ENCODE measurements around the gene E2F7. TPM values are rescaled to one million over a fixed set of nuclear protein-coding genes. Genes with fewer than 3 reads are reported as not detected.
A peak's percentile ranks its signal among the peaks of the same experiment; 100 is the strongest.

The E2F7 gene
- total RNA-seq, 1 donor from 2014 or later, result 16.9 TPM

GRCh38 chr12:77060136-77060882 is 5.1 kb downstream of the E2F7 start:
- Mint-ChIP-seq H3K27ac (no peak overlapping the region), H3K4me3 (no peak overlapping the region), H3K9me3 (no peaks in the 10 kb centered on the region), H3K27me3 (ENCODE audit: insufficient read depth) (peaks cover 1% of the 10 kb centered on the region), H3K36me3 (ENCODE audit: low read depth) (peaks cover 47% of the 10 kb centered on the region), H3K4me1 (ENCODE audit: low read depth) (peaks cover 50% of the 10 kb centered on the region)
- intact Hi-C loops (cut with micrococcal nuclease), result loop anchor here (10.0 kb wide), 1 partner anchor 1576 kb away; the partner anchor contains the start of gene GLIPR1
- DNase-seq (ENCODE audit: low spot score), result no peak

GRCh38 chr12:77058740-77059139 is 6.6 kb downstream of the E2F7 start:
- no peaks in the 10 kb centered on the region for H3K9me3 Mint-ChIP-seq
- no peak for DNase-seq (ENCODE audit: low spot score)
- H3K36me3 Mint-ChIP-seq (ENCODE audit: low read depth), result peaks cover 53% of the 10 kb centered on the region
- intact Hi-C loops (cut with micrococcal nuclease), result no loop called here
- H3K4me3 Mint-ChIP-seq, result no peak overlapping the region
- H3K4me1 Mint-ChIP-seq (ENCODE audit: low read depth), result peaks cover 47% of the 10 kb centered on the region
- peaks cover 1% of the 10 kb centered on the region for H3K27me3 Mint-ChIP-seq (ENCODE audit: insufficient read depth)
- H3K27ac Mint-ChIP-seq, result no peak overlapping the region

GRCh38 chr12:77054851-77055250 is 10.5 kb downstream of the E2F7 start:
- Mint-ChIP-seq H3K4me1 (ENCODE audit: low read depth) (peaks cover 16% of the 10 kb centered on the region), H3K27ac (no peak overlapping the region), H3K4me3 (no peak overlapping the region), H3K27me3 (ENCODE audit: insufficient read depth) (no peaks in the 10 kb centered on the region), H3K9me3 (no peaks in the 10 kb centered on the region), H3K36me3 (ENCODE audit: low read depth) (peaks cover 37% of the 10 kb centered on the region)
- no peak for DNase-seq (ENCODE audit: low spot score)
- intact Hi-C loops (cut with micrococcal nuclease), result loop anchor here (5.0 kb wide), 1 partner anchor 872 kb away; no protein-coding TSS in a partner anchor

- no peak overlapping the region for H3K4me3 Mint-ChIP-seq
- H3K36me3 Mint-ChIP-seq (ENCODE audit: low read depth), result peaks cover 37% of the 10 kb centered on the region
- no peaks in the 10 kb centered on the region for H3K9me3 Mint-ChIP-seq
- H3K27me3 Mint-ChIP-seq (ENCODE audit: insufficient read depth), result no peaks in the 10 kb centered on the region
- DNase-seq (ENCODE audit: low spot score), result no peak
- H3K4me1 Mint-ChIP-seq (ENCODE audit: low read depth), result peaks cover 16% of the 10 kb centered on the region
- intact Hi-C loops (cut with micrococcal nuclease), result loop anchor here (5.0 kb wide), 1 partner anchor 874 kb away; no protein-coding TSS in a partner anchor
- no peak overlapping the region for H3K27ac Mint-ChIP-seq
Observed at GRCh38 chr12:77053259-77053658, 12.1 kb downstream of the E2F7 start.

- Mint-ChIP-seq H3K9me3 (no peaks in the 10 kb centered on the region), H3K27ac (no peak overlapping the region), H3K4me1 (ENCODE audit: low read depth) (peaks cover 9% of the 10 kb centered on the region), H3K36me3 (ENCODE audit: low read depth) (peaks cover 32% of the 10 kb centered on the region), H3K27me3 (ENCODE audit: insufficient read depth) (no peaks in the 10 kb centered on the region), H3K4me3 (no peak overlapping the region)
- intact Hi-C loops (cut with micrococcal nuclease), result loop anchor here (1.0 to 5.0 kb wide), 3 partner anchors 15 to 877 kb away; partner anchors contain the start of gene E2F7
- peak; percentile 11 for DNase-seq (ENCODE audit: low spot score)
Observed at GRCh38 chr12:77049767-77050353, 15.5 kb downstream of the E2F7 start.

GRCh38 chr12:77047341-77048109 is 17.8 kb downstream of the E2F7 start:
- intact Hi-C loops (cut with micrococcal nuclease), result loop anchor here (5.0 kb wide), 1 partner anchor 640 kb away; no protein-coding TSS in a partner anchor
- DNase-seq (ENCODE audit: low spot score), result no peak
- peaks cover 34% of the 10 kb centered on the region for H3K36me3 Mint-ChIP-seq (ENCODE audit: low read depth)
- no peaks in the 10 kb centered on the region for H3K4me1 Mint-ChIP-seq (ENCODE audit: low read depth)
- no peaks in the 10 kb centered on the region for H3K27me3 Mint-ChIP-seq (ENCODE audit: insufficient read depth)
- H3K4me3 Mint-ChIP-seq, result no peak overlapping the region
- H3K27ac Mint-ChIP-seq, result no peak overlapping the region
- H3K9me3 Mint-ChIP-seq, result no peaks in the 10 kb centered on the region

GRCh38 chr12:77046468-77046867 is 18.9 kb downstream of the E2F7 start:
- peaks cover 41% of the 10 kb centered on the region for H3K36me3 Mint-ChIP-seq (ENCODE audit: low read depth)

GRCh38 chr12:77045183-77045582 is 20.2 kb downstream of the E2F7 start:
- Mint-ChIP-seq H3K4me1 (ENCODE audit: low read depth) (no peaks in the 10 kb centered on the region), H3K9me3 (no peaks in the 10 kb centered on the region), H3K27ac (no peak overlapping the region), H3K27me3 (ENCODE audit: insufficient read depth) (no peaks in the 10 kb centered on the region), H3K36me3 (ENCODE audit: low read depth) (peaks cover 53% of the 10 kb centered on the region), H3K4me3 (no peak overlapping the region)
- DNase-seq (ENCODE audit: low spot score), result no peak
- intact Hi-C loops (cut with micrococcal nuclease), result loop anchor here (5.0 kb wide), 1 partner anchor 642 kb away; no protein-coding TSS in a partner anchor

More at GRCh38 chr12:77046468-77046867, 18.9 kb downstream of the E2F7 start:
- no peak overlapping the region for H3K27ac Mint-ChIP-seq
- DNase-seq (ENCODE audit: low spot score), result no peak
- intact Hi-C loops (cut with micrococcal nuclease), result loop anchor here (5.0 kb wide), 1 partner anchor 641 kb away; no protein-coding TSS in a partner anchor
- H3K4me3 Mint-ChIP-seq, result no peak overlapping the region
- H3K9me3 Mint-ChIP-seq, result no peaks in the 10 kb centered on the region
- H3K4me1 Mint-ChIP-seq (ENCODE audit: low read depth), result no peaks in the 10 kb centered on the region
- no peaks in the 10 kb centered on the region for H3K27me3 Mint-ChIP-seq (ENCODE audit: insufficient read depth)

- Mint-ChIP-seq H3K36me3 (ENCODE audit: low read depth) (peaks cover 56% of the 10 kb centered on the region), H3K27ac (no peak overlapping the region)
- intact Hi-C loops (cut with micrococcal nuclease), result loop anchor here (5.0 kb wide), 1 partner anchor 643 kb away; no protein-coding TSS in a partner anchor
Observed at GRCh38 chr12:77044721-77045120, 20.6 kb downstream of the E2F7 start.

GRCh38 chr12:77042833-77043232 is 22.5 kb downstream of the E2F7 start:
- Mint-ChIP-seq H3K9me3 (peaks cover 6% of the 10 kb centered on the region), H3K27me3 (ENCODE audit: insufficient read depth) (no peaks in the 10 kb centered on the region), H3K36me3 (ENCODE audit: low read depth) (peaks cover 65% of the 10 kb centered on the region), H3K27ac (no peak overlapping the region), H3K4me1 (ENCODE audit: low read depth) (no peaks in the 10 kb centered on the region), H3K4me3 (no peak overlapping the region)
- intact Hi-C loops (cut with micrococcal nuclease), result no loop called here
- no peak for DNase-seq (ENCODE audit: low spot score)

More at GRCh38 chr12:77044721-77045120, 20.6 kb downstream of the E2F7 start:
- Mint-ChIP-seq H3K27me3 (ENCODE audit: insufficient read depth) (no peaks in the 10 kb centered on the region), H3K9me3 (no peaks in the 10 kb centered on the region), H3K4me1 (ENCODE audit: low read depth) (no peaks in the 10 kb centered on the region), H3K4me3 (no peak overlapping the region)
- DNase-seq (ENCODE audit: low spot score), result no peak

- intact Hi-C loops (cut with micrococcal nuclease), result no loop called here
- Mint-ChIP-seq H3K27me3 (ENCODE audit: insufficient read depth) (no peaks in the 10 kb centered on the region), H3K4me1 (ENCODE audit: low read depth) (no peaks in the 10 kb centered on the region), H3K4me3 (no peak overlapping the region), H3K27ac (no peak overlapping the region), H3K36me3 (ENCODE audit: low read depth) (peaks cover 71% of the 10 kb centered on the region), H3K9me3 (peaks cover 11% of the 10 kb centered on the region)
- no peak for DNase-seq (ENCODE audit: low spot score)
Observed at GRCh38 chr12:77040231-77040630, 25.1 kb downstream of the E2F7 start.

GRCh38 chr12:77035226-77035625 is 30.1 kb downstream of the E2F7 start:
- no peaks in the 10 kb centered on the region for H3K4me1 Mint-ChIP-seq (ENCODE audit: low read depth)
- no peak for DNase-seq (ENCODE audit: low spot score)
- no peaks in the 10 kb centered on the region for H3K27me3 Mint-ChIP-seq (ENCODE audit: insufficient read depth)
- no peak overlapping the region for H3K27ac Mint-ChIP-seq
- intact Hi-C loops (cut with micrococcal nuclease), result no loop called here
- H3K9me3 Mint-ChIP-seq, result peaks cover 11% of the 10 kb centered on the region
- peaks cover 56% of the 10 kb centered on the region for H3K36me3 Mint-ChIP-seq (ENCODE audit: low read depth)
- H3K4me3 Mint-ChIP-seq, result no peak overlapping the region

Measured in activated T-helper 1 cell treated with anti-CD3 and anti-CD28 coated beads, Interleukin-12 subunit alpha, Interleukin-12 subunit beta, Interleukin-2, Interleukin-4 antibody, amounts not matched to agents 30 ng/mL and 10 ng/mL and 1 ng/mL, durations not matched to agents 14 hours and 24 hours and 36 hours (primary cell).